GM19324 (cell line): ENCODE measurements around the gene SLC9A3.

ENCODE experiments used
- ATAC-seq: cut with Tn5 transposase; IDR thresholded peaks from one replicate; pipeline ENCODE4 v1.9.1; 2021; ENCODE audit warnings: mild to moderate bottlenecking, moderate library complexity; ENCODE audit not compliant: unreplicated experiment, low FRiP score

Gene SLC9A3

GRCh38 chr5:448061-448765 lies 76.0 kb downstream of the SLC9A3 start:
- ATAC-seq, result no peak

DNA sequence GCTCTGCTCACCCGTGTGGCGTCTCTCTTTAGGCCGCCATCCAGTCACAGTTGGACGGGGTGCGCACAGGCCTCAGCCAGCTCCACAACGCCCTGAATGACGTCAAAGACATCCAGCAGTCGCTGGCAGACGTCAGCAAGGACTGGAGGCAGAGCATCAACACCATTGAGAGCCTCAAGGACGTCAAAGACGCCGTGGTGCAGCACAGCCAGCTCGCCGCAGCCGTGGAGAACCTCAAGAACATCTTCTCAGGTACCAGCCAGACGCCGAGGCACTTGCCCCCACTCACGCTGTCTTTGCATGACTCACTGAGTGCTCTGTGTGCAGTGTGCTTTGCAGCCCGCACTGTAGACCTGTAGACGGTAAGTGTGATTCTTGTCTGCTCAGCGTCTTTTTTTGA lies 76.7 kb downstream of the SLC9A3 start:
- ATAC-seq, result no peak

GRCh38 chr5:446883-447263 lies 77.4 kb downstream of the SLC9A3 start:
- ATAC-seq, result no peak

- ATAC-seq, result no peak
Measured at GRCh38 chr5:446066-446882, 78.0 kb downstream of the SLC9A3 start.

DNA sequence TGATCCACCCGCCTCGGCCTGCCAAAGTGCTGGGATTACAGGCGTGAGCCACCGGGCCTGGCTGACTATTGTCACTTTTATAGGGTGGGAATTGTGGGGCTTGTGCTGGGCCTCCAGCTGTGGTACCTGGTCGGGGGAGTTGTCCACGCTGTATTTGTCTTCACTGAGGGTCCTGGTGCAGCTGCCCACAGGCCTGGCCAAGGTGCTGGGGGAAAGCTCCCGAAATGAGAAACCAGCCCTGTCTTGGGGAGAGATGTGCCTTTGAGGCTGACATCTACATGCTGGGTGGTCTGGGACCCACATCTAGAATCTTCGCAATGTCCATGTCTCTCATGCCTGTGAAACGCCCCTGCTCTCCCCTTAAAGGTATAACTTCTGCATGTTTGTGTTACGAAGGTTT lies 78.7 kb downstream of the SLC9A3 start:
- no peak for ATAC-seq

- no peak for ATAC-seq
Measured at GRCh38 chr5:444226-444625, 80.0 kb downstream of the SLC9A3 start.

DNA sequence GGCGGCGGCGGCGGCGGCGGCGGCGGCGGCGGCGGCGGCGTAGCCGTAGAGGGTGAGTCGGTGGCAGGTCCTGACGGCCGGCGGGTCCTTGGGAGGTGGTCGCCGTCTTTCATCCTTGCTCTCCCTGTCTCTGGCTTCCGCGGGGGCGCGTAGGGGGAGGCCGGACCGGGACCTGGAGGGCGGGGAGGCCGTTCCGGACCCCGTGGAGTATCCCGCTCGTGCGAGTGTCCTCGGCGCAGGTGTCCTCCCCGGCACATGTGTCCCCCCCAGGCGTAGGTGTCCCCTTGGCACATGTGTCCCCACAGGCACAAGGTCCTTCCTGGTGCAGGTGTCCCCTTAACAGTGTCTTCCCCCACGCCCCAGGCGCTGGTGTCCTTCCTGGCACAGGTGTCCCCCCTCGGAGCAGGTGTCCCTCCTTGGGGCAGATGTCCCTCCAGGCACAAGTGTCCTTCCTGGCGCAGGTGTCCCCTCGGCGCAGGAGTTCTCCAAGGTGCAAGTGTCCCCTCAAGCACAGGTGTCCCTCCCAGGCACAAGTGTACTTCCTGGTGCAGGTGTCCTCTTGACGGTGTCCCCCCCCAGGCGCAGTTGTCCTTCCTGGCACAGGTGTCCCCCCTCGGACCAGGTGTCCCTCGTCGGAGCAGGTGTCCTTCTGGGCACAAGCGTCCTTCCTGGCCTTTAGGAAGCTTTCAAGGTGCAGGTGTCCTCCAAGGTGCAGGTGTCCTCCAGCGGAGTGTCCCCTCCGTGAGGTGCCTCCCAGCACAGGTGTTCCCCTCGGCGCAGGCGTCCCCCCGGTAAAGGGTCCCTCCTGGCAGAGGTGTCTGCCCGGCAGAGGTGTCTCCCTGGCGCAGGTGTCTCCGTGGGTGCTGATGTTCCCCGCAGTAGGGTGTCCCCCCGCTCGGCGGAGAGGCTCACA lies 80.8 kb downstream of the SLC9A3 start:
- peak; percentile 24 for ATAC-seq

DNA sequence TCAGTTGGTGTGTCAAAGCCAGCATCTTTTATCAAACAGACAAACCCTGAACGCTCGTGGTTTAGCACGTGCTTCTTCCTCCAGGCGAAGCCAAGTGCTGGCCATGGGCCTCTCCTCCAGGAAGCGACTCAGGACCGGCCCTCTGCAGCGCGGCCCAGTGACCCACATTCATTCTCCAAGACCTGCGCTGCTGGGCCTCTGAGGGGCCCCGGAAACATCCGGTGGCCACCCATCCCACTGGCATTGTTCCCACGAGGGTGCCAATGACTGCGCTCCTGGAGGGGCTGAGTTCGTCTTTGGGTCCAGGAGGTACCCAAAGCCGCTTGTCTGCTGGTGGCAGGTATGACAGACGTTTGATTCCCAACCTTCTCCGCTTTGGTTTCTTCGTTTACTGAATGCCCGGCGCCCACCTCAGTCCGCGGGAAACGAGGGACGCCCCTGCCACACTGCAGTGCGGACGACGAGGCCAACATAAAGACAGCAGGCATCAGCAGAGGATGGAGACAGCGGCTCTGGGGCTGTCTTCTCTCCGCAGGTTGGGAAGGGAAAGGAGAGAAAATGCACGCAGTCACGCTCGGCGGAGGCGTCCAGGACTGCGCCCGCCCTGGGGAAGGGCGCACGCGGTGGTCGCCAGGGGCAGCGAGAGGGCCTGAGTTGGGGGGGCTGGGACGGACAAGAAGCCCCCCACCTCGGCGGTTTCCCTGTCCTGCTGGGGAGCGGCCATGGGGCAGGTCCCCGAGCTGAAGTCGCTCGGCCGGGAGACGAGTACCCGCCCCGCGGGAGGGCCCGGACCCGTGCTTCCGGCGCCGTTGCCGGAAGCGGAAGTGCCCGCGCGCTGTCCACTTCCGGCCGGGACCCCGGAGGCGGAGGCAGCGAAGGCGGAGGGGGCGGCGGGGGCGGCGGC lies 81.7 kb downstream of the SLC9A3 start, which contains the start of gene EXOC3:
TSS of gene EXOC3 (plus strand) at position 842 of the 904 bp plus-strand sequence. CDS start 3,030 bp downstream, outside the sequence.
- ATAC-seq, result peak; percentile 83

- ATAC-seq, result no peak
Measured at GRCh38 chr5:441996-442334, 82.3 kb downstream of the SLC9A3 start.

GRCh38 chr5:440401-441201 lies 83.6 kb downstream of the SLC9A3 start:
- no peak for ATAC-seq

DNA sequence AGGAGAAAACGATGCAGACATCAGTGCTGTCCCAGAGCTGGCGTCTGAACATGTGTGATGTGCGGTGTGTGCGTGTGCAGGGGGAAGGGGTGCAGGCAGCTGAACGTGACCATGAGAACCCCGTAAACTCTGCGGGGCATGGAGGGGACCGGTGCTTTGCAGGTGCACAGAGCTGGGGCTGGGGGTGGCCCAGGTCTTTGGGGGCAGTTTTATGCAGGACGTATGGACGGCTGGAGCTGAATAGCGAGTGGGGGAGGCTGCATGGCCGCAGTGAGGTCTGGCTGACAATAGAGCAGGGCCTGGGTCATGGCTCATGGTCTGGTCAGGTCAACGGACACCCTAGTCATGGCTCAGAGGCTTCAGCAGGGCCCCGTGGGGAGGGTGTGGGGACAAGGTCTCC lies 84.6 kb downstream of the SLC9A3 start:
- ATAC-seq, result no peak

- ATAC-seq, result no peak
Measured at GRCh38 chr5:439181-439580, 85.1 kb downstream of the SLC9A3 start.

- no peak for ATAC-seq
Measured at GRCh38 chr5:438481-438981, 85.7 kb downstream of the SLC9A3 start.

GRCh38 chr5:437281-437771 lies 86.9 kb downstream of the SLC9A3 start:
- ATAC-seq, result no peak

- ATAC-seq, result no peak
Measured at GRCh38 chr5:436641-436975, 87.6 kb downstream of the SLC9A3 start.

DNA sequence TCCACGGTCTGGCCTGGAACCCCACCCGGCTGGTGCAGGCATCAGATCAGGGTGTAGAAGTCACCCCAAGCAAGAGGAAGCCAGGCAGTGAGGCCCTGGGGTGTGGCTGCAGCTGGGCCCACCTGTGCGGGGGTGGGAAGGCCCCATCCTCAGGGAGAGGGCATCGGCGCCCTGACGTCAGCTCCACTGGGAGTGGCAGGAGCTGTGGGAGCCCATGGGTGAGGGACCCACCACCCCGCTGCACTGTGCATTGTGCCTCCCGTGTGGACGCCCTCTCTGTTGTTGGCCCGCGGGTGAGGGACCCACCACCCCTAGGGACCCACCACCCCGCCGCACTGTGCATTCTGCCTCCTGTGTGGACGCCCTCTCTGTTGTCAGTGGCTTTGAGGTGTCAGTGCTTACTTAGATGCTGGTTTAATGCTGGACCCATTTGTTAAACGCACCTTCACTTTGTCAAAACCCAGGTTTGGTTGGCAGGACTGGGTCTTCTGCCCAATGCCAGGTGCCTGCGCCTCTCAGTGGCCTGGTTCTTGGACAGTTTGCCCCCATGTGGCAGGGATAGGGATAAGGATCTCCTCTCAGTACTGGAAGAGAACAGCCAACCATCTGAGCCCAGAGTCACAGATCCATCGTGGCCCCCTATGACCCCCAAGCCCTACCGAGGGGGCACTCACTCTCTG lies 88.1 kb downstream of the SLC9A3 start:
- ATAC-seq, result no peak

GRCh38 chr5:435156-435790 lies 89.0 kb downstream of the SLC9A3 start:
- ATAC-seq, result no peak
